ENCODE measurements around the gene CSGALNACT2. TPM values are rescaled to one million over a fixed set of nuclear protein-coding genes. Genes with fewer than 3 reads are reported as not detected.

Gene CSGALNACT2
- total RNA-seq, 1 experiment from 2014 or later: 22.3 TPM

- ATAC-seq: no peak
- H3K36me3 ChIP-seq (ENCODE audit: control insufficient read depth, insufficient read depth, low read length): no peaks in the 10 kb centered on the region
- H3K4me3 ChIP-seq (ENCODE audit: low read depth in 2 of 2, low read length in 2 of 2): no peak overlapping the region
- TF ChIP-seq REST (IDR thresholded peaks at IDR 0.05; ENCODE audit: insufficient read depth in 1 of 2, low read depth in 2 of 2, low read length in 1 of 2) (no peak), TCF7L2 (IDR thresholded peaks at IDR 0.05; ENCODE audit: low read depth, low read length) (no peak)
- no TSS peak for BruUV-seq (replicated peaks)
- no peak overlapping the region for H3K27ac ChIP-seq (ENCODE audit: low read length)
- intact Hi-C loops (cut with micrococcal nuclease; ENCODE audit: unreplicated experiment): no loop called here
- no peaks in the 10 kb centered on the region for H3K27me3 ChIP-seq (ENCODE audit: control insufficient read depth, insufficient read depth, low read length)
- in situ Hi-C loops (cut with HindIII; ENCODE audit: low pct_unique_long_range_greater_than_20kb, low sequenced_read_pairs): no loop called here
- ChIA-PET CTCF (interaction anchor here (0.6 to 1.1 kb wide), 2 partner anchors 17 to 20 kb away, joined by 3 to 4 read pairs; no protein-coding TSS in a partner anchor), POLR2A (no interaction called here)
- H3K4me1 ChIP-seq (ENCODE audit: control insufficient read depth, insufficient read depth, low read length): peaks cover 3% of the 10 kb centered on the region; the same call in 1 of the 2 replicates
- H3K9me3 ChIP-seq (ENCODE audit: control insufficient read depth, insufficient read depth, low read depth, low read length): no peaks in the 10 kb centered on the region
- no peak for DNase-seq (ENCODE audit: low read depth, low spot score)
These were observed 84.0 kb downstream of the CSGALNACT2 start for GRCh38 chr10:43222210-43222720.

DNA sequence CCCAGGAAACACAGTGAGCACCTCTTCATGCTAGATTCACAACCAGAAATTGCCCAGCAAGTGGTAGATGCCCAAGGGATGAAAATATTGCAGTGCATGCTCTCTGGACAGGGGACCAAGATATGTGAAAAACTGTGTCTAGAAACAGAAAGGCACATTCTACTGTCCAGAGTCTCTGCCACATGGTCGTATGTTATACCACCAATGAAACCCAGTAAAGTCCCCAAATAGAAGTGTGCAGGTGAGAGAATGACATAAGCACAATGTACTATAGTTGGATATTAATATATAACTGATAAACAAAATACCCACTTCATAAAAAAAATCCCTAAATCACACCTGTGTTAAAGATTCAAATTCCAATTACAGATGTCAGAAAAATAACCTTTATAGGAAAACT is 84.8 kb downstream of the CSGALNACT2 start:
- no peaks in the 10 kb centered on the region for H3K36me3 ChIP-seq (ENCODE audit: control insufficient read depth, insufficient read depth, low read length)
- TF ChIP-seq, protein P1, sequence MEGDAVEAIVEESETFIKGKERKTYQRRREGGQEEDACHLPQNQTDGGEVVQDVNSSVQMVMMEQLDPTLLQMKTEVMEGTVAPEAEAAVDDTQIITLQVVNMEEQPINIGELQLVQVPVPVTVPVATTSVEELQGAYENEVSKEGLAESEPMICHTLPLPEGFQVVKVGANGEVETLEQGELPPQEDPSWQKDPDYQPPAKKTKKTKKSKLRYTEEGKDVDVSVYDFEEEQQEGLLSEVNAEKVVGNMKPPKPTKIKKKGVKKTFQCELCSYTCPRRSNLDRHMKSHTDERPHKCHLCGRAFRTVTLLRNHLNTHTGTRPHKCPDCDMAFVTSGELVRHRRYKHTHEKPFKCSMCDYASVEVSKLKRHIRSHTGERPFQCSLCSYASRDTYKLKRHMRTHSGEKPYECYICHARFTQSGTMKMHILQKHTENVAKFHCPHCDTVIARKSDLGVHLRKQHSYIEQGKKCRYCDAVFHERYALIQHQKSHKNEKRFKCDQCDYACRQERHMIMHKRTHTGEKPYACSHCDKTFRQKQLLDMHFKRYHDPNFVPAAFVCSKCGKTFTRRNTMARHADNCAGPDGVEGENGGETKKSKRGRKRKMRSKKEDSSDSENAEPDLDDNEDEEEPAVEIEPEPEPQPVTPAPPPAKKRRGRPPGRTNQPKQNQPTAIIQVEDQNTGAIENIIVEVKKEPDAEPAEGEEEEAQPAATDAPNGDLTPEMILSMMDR (IDR thresholded peaks at IDR 0.05): no peak
- TF ChIP-seq REST (IDR thresholded peaks at IDR 0.05; ENCODE audit: insufficient read depth in 1 of 2, low read depth in 2 of 2, low read length in 1 of 2) (no peak), POLR2AphosphoS5 (IDR thresholded peaks at IDR 0.05; ENCODE audit: low read depth, low read length) (no peak), TCF7L2 (IDR thresholded peaks at IDR 0.05; ENCODE audit: low read depth, low read length) (no peak), SIN3A (IDR thresholded peaks at IDR 0.05; ENCODE audit: borderline replicate concordance, insufficient read depth, low read depth, low read length) (no peak)
- POLR2A ChIA-PET: no interaction called here
- DNase-seq (ENCODE audit: low read depth, low spot score): no peak
- H3K4me1 ChIP-seq (ENCODE audit: control insufficient read depth, insufficient read depth, low read length): peaks cover 3% of the 10 kb centered on the region; the same call in 1 of the 2 replicates
- H3K27me3 ChIP-seq (ENCODE audit: control insufficient read depth, insufficient read depth, low read length): no peaks in the 10 kb centered on the region
- in situ Hi-C loops (cut with HindIII; ENCODE audit: low pct_unique_long_range_greater_than_20kb, low sequenced_read_pairs): no loop called here
- no peak overlapping the region for H3K4me3 ChIP-seq (ENCODE audit: low read depth in 2 of 2, low read length in 2 of 2)
- BruUV-seq (replicated peaks): no TSS peak
- CTCF ChIA-PET: interaction anchor here (0.6 kb wide), 1 partner anchor 21 kb away, joined by 4 read pairs; no protein-coding TSS in a partner anchor
- H3K27ac ChIP-seq (ENCODE audit: low read length): no peak overlapping the region
- no peak for ATAC-seq
- no peaks in the 10 kb centered on the region for H3K9me3 ChIP-seq (ENCODE audit: control insufficient read depth, insufficient read depth, low read depth, low read length)
- intact Hi-C loops (cut with micrococcal nuclease; ENCODE audit: unreplicated experiment): no loop called here

Data from Panc1 (cell line).